GM12873 (cell line): ENCODE measurements around the gene KCNJ12.

Experiments
- CTCF ChIP-seq: IDR thresholded peaks from 2 replicates; pipeline ENCODE4 v1.5.1; 2012; ENCODE audit warnings: low read depth, mild to moderate bottlenecking, moderate library complexity, low read length, control low read depth; ENCODE audit not compliant: insufficient read depth; ENCODE audit errors: missing control alignments

Gene KCNJ12

GRCh38 chr17:21397341-21398190, 21.4 kb downstream of the KCNJ12 start:
- no peak for TF ChIP-seq CTCF

- no peak for TF ChIP-seq CTCF
Observed at GRCh38 chr17:21399474-21400186, 23.5 kb downstream of the KCNJ12 start.

GRCh38 chr17:21400816-21401593, 24.8 kb downstream of the KCNJ12 start:
- no peak for TF ChIP-seq CTCF

- no peak for TF ChIP-seq CTCF
Observed at GRCh38 chr17:21417921-21418320, 41.8 kb downstream of the KCNJ12 start.

- no peak for TF ChIP-seq CTCF
Observed at GRCh38 chr17:21418446-21419298, 42.5 kb downstream of the KCNJ12 start.

GRCh38 chr17:21419299-21420239, 43.4 kb downstream of the KCNJ12 start:
- TF ChIP-seq CTCF: no peak
